ENCODE results near the gene CPLX3.

DNA sequence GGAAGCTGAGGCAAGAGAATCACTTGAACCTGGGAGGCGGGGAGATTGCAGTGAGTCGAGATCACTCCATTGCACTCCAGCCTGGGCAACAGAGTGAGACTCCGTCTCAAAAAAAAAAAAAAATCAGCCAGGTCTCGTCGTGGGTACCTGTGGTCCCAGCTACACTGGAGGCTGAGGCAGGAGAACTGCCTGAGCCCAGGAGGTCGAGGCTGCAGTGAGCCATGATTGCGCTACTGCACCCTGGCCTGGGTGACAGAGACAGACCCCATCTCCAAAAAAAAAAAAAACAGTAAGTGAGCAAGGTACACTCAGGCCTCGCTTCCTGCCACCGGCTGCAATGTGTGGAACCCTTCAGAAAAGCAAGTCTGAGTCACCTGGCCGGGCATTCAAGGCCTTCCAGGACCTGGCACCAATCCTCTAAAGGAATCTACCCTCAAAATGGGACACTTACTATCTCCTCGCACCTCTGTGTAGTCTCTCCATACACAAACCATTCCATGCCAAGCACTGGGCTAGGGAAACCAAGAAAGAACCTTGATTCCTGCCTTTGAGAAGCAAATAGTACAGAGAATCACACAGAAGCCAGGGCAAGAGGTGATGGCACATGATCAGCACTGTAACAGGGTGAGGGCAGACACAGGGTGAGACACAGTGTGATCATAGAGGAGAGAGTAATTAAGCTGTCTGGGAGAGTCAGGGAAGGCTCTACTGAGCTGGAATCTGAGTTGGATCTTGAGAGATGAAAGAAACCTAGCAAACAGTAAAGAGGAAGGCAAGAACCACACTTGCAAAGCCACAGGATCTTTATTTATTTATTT lies 37.0 kb downstream of the CPLX3 start:
- TF ChIP-seq, protein P1, sequence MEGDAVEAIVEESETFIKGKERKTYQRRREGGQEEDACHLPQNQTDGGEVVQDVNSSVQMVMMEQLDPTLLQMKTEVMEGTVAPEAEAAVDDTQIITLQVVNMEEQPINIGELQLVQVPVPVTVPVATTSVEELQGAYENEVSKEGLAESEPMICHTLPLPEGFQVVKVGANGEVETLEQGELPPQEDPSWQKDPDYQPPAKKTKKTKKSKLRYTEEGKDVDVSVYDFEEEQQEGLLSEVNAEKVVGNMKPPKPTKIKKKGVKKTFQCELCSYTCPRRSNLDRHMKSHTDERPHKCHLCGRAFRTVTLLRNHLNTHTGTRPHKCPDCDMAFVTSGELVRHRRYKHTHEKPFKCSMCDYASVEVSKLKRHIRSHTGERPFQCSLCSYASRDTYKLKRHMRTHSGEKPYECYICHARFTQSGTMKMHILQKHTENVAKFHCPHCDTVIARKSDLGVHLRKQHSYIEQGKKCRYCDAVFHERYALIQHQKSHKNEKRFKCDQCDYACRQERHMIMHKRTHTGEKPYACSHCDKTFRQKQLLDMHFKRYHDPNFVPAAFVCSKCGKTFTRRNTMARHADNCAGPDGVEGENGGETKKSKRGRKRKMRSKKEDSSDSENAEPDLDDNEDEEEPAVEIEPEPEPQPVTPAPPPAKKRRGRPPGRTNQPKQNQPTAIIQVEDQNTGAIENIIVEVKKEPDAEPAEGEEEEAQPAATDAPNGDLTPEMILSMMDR (IDR thresholded peaks at IDR 0.05), result no peak
- TF ChIP-seq POLR2A (IDR thresholded peaks at IDR 0.05) (no peak), EP300 (IDR thresholded peaks at IDR 0.05) (no peak)
